ENCODE results near the gene ME2.
"Not testable (repeated sequence)": the region's sequence is repeated elsewhere in the genome, so short reads cannot be mapped to it uniquely, and the experiment has no call there.

The ME2 gene

DNA sequence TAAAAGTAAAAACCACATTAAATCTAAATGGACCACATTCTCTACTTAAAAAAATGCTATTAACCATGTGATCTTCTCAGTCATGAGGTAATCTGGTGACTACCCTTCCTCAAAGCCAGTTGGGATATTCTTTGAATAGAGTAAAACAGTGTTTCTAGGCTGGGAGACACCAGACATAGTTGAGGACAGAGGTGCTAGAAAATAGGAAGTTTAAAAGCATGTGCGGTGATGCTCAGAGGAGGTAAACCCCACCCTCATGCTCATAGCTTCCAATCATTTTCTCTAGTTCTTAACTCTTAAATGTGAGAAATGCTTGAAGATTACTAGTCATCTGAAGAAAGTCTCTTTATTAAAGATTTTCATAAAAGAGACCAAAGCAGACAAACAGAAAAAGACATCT, 58.3 kb downstream of the ME2 start:
- DNase-seq (ENCODE audit: low read depth) = no peak
- H3K4me3 ChIP-seq (replicated peaks; ENCODE audit: low read depth, low read length) = no peak overlapping the region
- TF ChIP-seq, protein P1, sequence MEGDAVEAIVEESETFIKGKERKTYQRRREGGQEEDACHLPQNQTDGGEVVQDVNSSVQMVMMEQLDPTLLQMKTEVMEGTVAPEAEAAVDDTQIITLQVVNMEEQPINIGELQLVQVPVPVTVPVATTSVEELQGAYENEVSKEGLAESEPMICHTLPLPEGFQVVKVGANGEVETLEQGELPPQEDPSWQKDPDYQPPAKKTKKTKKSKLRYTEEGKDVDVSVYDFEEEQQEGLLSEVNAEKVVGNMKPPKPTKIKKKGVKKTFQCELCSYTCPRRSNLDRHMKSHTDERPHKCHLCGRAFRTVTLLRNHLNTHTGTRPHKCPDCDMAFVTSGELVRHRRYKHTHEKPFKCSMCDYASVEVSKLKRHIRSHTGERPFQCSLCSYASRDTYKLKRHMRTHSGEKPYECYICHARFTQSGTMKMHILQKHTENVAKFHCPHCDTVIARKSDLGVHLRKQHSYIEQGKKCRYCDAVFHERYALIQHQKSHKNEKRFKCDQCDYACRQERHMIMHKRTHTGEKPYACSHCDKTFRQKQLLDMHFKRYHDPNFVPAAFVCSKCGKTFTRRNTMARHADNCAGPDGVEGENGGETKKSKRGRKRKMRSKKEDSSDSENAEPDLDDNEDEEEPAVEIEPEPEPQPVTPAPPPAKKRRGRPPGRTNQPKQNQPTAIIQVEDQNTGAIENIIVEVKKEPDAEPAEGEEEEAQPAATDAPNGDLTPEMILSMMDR (IDR thresholded peaks at IDR 0.05; ENCODE audit: low read length, missing control alignments) = no peak

DNA sequence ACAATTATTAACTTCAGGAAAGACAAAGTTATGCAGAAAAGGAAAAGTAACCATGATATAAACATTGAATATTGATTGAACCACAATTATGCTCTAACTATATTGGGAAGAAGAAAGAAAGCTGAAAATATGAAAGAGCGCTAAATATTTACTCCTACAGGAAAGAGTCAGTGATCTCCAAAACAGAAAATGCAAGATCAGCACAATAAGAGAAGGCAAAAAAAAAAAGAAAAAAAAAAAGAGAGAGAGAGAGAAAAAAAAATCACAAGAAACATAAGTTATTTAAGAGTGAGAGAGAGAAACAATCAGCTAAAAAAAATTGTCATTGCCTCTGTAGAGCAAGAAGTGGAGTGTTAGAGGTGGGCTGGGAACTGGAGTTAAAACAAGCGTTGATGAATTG, 60.0 kb downstream of the ME2 start:
- DNase-seq (ENCODE audit: low read depth) = no peak
- H3K4me3 ChIP-seq (replicated peaks; ENCODE audit: low read depth, low read length) = no peak overlapping the region
- TF ChIP-seq, protein P1 (IDR thresholded peaks at IDR 0.05; ENCODE audit: low read length, missing control alignments) = no peak

DNA sequence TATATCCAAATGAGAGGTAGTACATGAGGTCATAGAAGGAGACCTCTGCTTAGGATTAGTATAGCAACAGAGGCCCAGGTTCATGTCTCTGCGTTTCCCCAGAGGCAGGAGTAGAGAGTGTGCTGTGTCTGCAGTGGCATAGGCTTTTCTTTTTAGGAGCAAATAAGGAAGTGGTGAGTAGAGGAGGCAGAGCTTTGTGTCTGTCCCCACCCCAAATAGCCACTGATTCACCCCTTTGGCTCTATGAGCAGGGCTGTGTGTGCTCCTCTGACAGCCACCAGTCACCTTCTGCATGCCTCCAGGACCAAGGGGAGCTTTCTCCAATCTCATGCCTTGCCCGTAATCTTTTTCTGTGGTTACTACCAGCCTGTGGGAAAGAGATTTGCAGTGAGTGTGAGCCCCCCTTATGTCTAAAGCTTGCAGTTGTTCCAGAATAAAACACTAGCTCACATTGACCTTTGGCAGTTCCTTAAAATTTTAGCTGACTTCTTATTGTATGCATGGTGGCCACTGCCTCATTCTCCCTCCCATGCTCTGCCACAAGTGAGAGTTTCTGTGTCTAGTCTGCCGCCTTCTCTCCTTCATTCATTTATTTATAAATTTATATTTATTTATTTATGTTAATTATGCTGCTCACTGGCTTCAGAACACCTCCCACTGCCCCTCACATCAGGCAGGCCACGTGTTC, 65.5 kb downstream of the ME2 start:
- DNase-seq (ENCODE audit: low read depth) = no peak
- no peak overlapping the region for H3K4me3 ChIP-seq (replicated peaks; ENCODE audit: low read depth, low read length)
- TF ChIP-seq, protein P1 (IDR thresholded peaks at IDR 0.05; ENCODE audit: low read length, missing control alignments) = no peak

DNA sequence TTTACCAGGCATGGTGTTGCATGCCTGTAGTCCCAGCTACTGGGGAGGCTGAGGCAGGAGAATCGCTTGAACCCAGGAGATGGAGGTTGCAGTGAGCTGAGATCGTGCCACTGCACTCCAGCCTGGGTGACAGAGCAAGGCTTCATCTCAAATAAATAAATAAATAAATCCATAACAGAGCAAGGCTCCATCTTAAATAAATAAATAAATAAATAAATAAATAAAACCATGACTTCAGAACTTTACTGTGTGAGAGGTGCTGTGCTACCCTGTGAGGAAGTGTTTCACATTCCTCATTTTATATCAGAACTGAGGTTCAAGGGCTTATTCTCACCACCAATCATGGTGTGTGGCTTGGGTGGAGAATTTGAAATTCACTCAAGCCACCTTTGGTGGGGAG, 67.0 kb downstream of the ME2 start:
- DNase-seq (ENCODE audit: low read depth); H3K4me3 ChIP-seq (replicated peaks; ENCODE audit: low read depth, low read length): not testable (repeated sequence)

DNA sequence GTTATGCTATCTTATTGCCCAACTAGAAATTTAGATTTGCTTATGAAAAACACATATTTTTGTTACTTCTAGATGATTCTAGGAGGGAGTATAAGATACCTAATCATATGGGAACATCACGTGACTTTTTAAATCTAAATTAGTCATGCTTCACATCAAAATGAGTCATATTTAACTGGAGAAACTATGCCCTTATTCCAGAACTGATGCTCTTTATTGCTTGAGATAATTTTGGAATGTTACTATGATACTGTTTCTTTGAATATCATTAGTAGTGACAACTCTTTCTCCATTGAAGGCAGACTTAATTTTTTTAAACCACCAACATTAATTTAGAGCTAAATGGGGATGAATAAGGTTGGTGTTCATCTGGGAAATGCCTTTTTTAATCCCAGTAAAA, 69.0 kb downstream of the ME2 start:
- no peak overlapping the region for H3K4me3 ChIP-seq (replicated peaks; ENCODE audit: low read depth, low read length)
- peak; percentile 35 for DNase-seq (ENCODE audit: low read depth)
- TF ChIP-seq, protein P1 (IDR thresholded peaks at IDR 0.05; ENCODE audit: low read length, missing control alignments) = no peak

DNA sequence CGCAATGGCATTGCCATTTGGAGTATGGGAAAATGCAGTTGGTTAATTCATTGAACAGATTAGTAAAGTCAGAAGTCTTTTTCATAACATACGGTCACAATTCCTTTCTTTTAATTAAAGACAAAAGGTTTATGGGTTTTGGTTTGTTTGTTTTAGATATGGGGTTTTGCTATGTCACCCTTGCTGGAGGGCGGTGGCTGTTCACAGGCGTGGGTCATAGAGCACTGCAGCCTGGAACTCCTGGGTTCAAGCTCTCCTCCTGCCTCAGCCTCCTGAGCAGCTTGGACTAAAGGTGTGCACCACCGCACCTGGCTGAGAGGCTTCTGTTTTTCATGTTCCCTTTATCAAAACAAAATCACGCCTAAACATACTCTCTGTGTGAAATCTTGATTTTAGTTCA, 70.3 kb downstream of the ME2 start:
- H3K4me3 ChIP-seq (replicated peaks; ENCODE audit: low read depth, low read length) = no peak overlapping the region
- DNase-seq (ENCODE audit: low read depth) = no peak
- TF ChIP-seq, protein P1 (IDR thresholded peaks at IDR 0.05; ENCODE audit: low read length, missing control alignments) = no peak

DNA sequence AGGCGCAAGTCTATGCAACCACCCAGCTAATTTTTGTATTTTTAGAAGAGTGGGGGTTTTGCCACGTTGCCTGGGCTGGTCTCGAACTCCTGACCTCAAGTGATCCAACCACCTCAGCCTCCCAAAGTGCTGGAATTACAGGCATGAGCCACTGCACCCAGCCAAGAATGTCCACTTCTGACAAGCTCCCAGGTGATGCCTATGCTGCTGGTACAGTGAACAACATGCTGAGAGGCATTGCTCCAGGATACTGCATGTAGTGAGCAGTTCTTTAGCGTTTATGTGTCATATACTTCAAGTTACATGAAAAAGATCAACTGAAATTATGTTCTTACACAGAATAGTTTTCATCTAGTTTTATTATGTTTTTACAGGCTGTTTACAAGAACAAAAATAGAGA, 71.7 kb downstream of the ME2 start:
- TF ChIP-seq, protein P1 (IDR thresholded peaks at IDR 0.05; ENCODE audit: low read length, missing control alignments) = no peak

More for the DNA sequence above, 71.7 kb downstream of the ME2 start:
- no peak overlapping the region for H3K4me3 ChIP-seq (replicated peaks; ENCODE audit: low read depth, low read length)
- no peak for DNase-seq (ENCODE audit: low read depth)
